Activated CD4-positive, alpha-beta memory T cell treated with anti-CD3 and anti-CD28 coated beads, Interleukin-2, amount 10 ng/mL, durations not matched to agents 7 days and 5 days (primary cell): ENCODE data around the gene FAM210A. TPM values are rescaled to one million over a fixed set of nuclear protein-coding genes. Genes with fewer than 3 reads are reported as not detected.

ENCODE experiments used
- CTCF ChIA-PET: fragments of 350-600 bp; sonication (Branson Sonifier 250); formaldehyde crosslinking; loops from one replicate; lab custom pipeline; 2021; ENCODE audit warnings: antibody characterized with exemption, inconsistent platforms; lab: Charles Lee
- POLR2A ChIA-PET: fragments of 350-600 bp; sonication (Branson Sonifier 250); formaldehyde crosslinking; loops from one replicate; lab custom pipeline; 2021; ENCODE audit warnings: antibody characterized with exemption; lab: Charles Lee
- DNase-seq: peaks from one replicate; pipeline ENCODE4 v3.0.0-alpha.2; 2020
- H3K27ac Mint-ChIP-seq: one replicate; pipeline ENCODE4 v1.8.0; 2021; ENCODE audit warnings: mild to moderate bottlenecking, mixed read lengths
- H3K27me3 Mint-ChIP-seq: one replicate; pipeline ENCODE4 v1.8.0; 2021; ENCODE audit warnings: mixed read lengths
- H3K36me3 Mint-ChIP-seq: one replicate; pipeline ENCODE4 v1.8.0; 2021; ENCODE audit warnings: low read depth, mixed read lengths
- H3K4me1 Mint-ChIP-seq: one replicate; pipeline ENCODE4 v1.8.0; 2021; ENCODE audit warnings: mixed read lengths
- H3K4me3 Mint-ChIP-seq: one replicate; pipeline ENCODE4 v1.8.0; 2021; ENCODE audit warnings: mild to moderate bottlenecking, mixed read lengths
- H3K9me3 Mint-ChIP-seq: one replicate; pipeline ENCODE4 v1.8.0; 2021; ENCODE audit warnings: mixed read lengths
- total RNA-seq, 2 experiments: library from RNA; stranded (reverse); gene quantifications; one replicate each; pipeline ENCODE4 v1.2.3, GENCODE V29; 2021

Gene FAM210A
- total RNA-seq, 2 experiments from 2014 or later, result 22.2 to 22.4 TPM

GRCh38 chr18:13621886-13622619, 104.3 kb downstream of the FAM210A start:
- H3K9me3 Mint-ChIP-seq, result no peaks in the 10 kb centered on the region
- no peaks in the 10 kb centered on the region for H3K27me3 Mint-ChIP-seq
- H3K4me1 Mint-ChIP-seq, result peaks cover 15% of the 10 kb centered on the region
- CTCF ChIA-PET, result interaction anchor here (1.1 kb wide), 1 partner anchor 59 kb away, joined by 3 read pairs; no protein-coding TSS in a partner anchor
- H3K27ac Mint-ChIP-seq, result no peak overlapping the region
- no peak overlapping the region for H3K4me3 Mint-ChIP-seq
- DNase-seq, result no peak
- POLR2A ChIA-PET, result interaction anchor here (1.1 to 1.7 kb wide), 2 partner anchors 10 to 45 kb away, joined by 4 to 5 read pairs; no protein-coding TSS in a partner anchor
- H3K36me3 Mint-ChIP-seq, result no peaks in the 10 kb centered on the region

- CTCF ChIA-PET, result interaction anchor here (1.1 kb wide), 1 partner anchor 58 kb away, joined by 3 read pairs; no protein-coding TSS in a partner anchor
- no peaks in the 10 kb centered on the region for H3K9me3 Mint-ChIP-seq
- peaks cover 21% of the 10 kb centered on the region for H3K4me1 Mint-ChIP-seq
- no peak for DNase-seq
- H3K36me3 Mint-ChIP-seq, result no peaks in the 10 kb centered on the region
- no peak overlapping the region for H3K27ac Mint-ChIP-seq
- POLR2A ChIA-PET, result interaction anchor here (1.1 kb wide), 1 partner anchor 9 kb away, joined by 4 read pairs; no protein-coding TSS in a partner anchor
- no peaks in the 10 kb centered on the region for H3K27me3 Mint-ChIP-seq
- no peak overlapping the region for H3K4me3 Mint-ChIP-seq
Measured at GRCh38 chr18:13621446-13621849, 104.9 kb downstream of the FAM210A start.

- DNase-seq, result no peak
- CTCF ChIA-PET, result no interaction called here
- H3K4me3 Mint-ChIP-seq, result no peak overlapping the region
- POLR2A ChIA-PET, result interaction anchor here (1.1 kb wide), 1 partner anchor 8 kb away, joined by 4 read pairs; no protein-coding TSS in a partner anchor
- H3K36me3 Mint-ChIP-seq, result no peaks in the 10 kb centered on the region
- H3K9me3 Mint-ChIP-seq, result no peaks in the 10 kb centered on the region
- H3K27ac Mint-ChIP-seq, result no peak overlapping the region
- H3K4me1 Mint-ChIP-seq, result peaks cover 26% of the 10 kb centered on the region
- no peaks in the 10 kb centered on the region for H3K27me3 Mint-ChIP-seq
Measured at GRCh38 chr18:13620818-13621445, 105.4 kb downstream of the FAM210A start.

- Mint-ChIP-seq H3K27ac (no peak overlapping the region), H3K9me3 (no peaks in the 10 kb centered on the region), H3K4me3 (no peak overlapping the region), H3K4me1 (peaks cover 33% of the 10 kb centered on the region), H3K27me3 (no peaks in the 10 kb centered on the region), H3K36me3 (no peaks in the 10 kb centered on the region)
- ChIA-PET POLR2A (no interaction called here), CTCF (no interaction called here)
- no peak for DNase-seq
Measured at GRCh38 chr18:13620206-13620672, 106.1 kb downstream of the FAM210A start.

GRCh38 chr18:13619505-13620205, 106.7 kb downstream of the FAM210A start:
- H3K4me1 Mint-ChIP-seq, result peaks cover 37% of the 10 kb centered on the region

GRCh38 chr18:13618760-13619438, 107.5 kb downstream of the FAM210A start:
- Mint-ChIP-seq H3K4me1 (peaks cover 45% of the 10 kb centered on the region), H3K27me3 (no peaks in the 10 kb centered on the region), H3K27ac (no peak overlapping the region), H3K4me3 (no peak overlapping the region), H3K9me3 (no peaks in the 10 kb centered on the region), H3K36me3 (peaks cover 4% of the 10 kb centered on the region)
- no peak for DNase-seq
- ChIA-PET POLR2A (no interaction called here), CTCF (no interaction called here)

More at GRCh38 chr18:13619505-13620205, 106.7 kb downstream of the FAM210A start:
- Mint-ChIP-seq H3K27me3 (no peaks in the 10 kb centered on the region), H3K36me3 (peaks cover 3% of the 10 kb centered on the region), H3K27ac (no peak overlapping the region), H3K9me3 (no peaks in the 10 kb centered on the region), H3K4me3 (no peak overlapping the region)
- ChIA-PET POLR2A (no interaction called here), CTCF (no interaction called here)
- DNase-seq, result no peak

GRCh38 chr18:13617826-13618515, 108.4 kb downstream of the FAM210A start:
- peaks cover 4% of the 10 kb centered on the region for H3K36me3 Mint-ChIP-seq
- DNase-seq, result no peak
- CTCF ChIA-PET, result no interaction called here
- POLR2A ChIA-PET, result no interaction called here
- H3K9me3 Mint-ChIP-seq, result no peaks in the 10 kb centered on the region
- H3K27ac Mint-ChIP-seq, result no peak overlapping the region
- no peak overlapping the region for H3K4me3 Mint-ChIP-seq
- peaks cover 54% of the 10 kb centered on the region for H3K4me1 Mint-ChIP-seq
- H3K27me3 Mint-ChIP-seq, result no peaks in the 10 kb centered on the region

GRCh38 chr18:13616525-13617035, 109.8 kb downstream of the FAM210A start:
- H3K27me3 Mint-ChIP-seq, result no peaks in the 10 kb centered on the region
- DNase-seq, result no peak
- H3K9me3 Mint-ChIP-seq, result no peaks in the 10 kb centered on the region
- peak overlapping the region; percentile 66 for H3K4me3 Mint-ChIP-seq
- peaks cover 68% of the 10 kb centered on the region for H3K4me1 Mint-ChIP-seq
- peak overlapping the region; percentile 96 for H3K27ac Mint-ChIP-seq
- H3K36me3 Mint-ChIP-seq, result peaks cover 4% of the 10 kb centered on the region
- ChIA-PET POLR2A (interaction anchor here (1.1 kb wide), 1 partner anchor 53 kb away, joined by 4 read pairs; no protein-coding TSS in a partner anchor), CTCF (no interaction called here)

- no peak for DNase-seq
- H3K27me3 Mint-ChIP-seq, result no peaks in the 10 kb centered on the region
- peaks cover 4% of the 10 kb centered on the region for H3K36me3 Mint-ChIP-seq
- H3K9me3 Mint-ChIP-seq, result no peaks in the 10 kb centered on the region
- H3K27ac Mint-ChIP-seq, result peak overlapping the region; percentile 96
- H3K4me1 Mint-ChIP-seq, result peaks cover 73% of the 10 kb centered on the region
- H3K4me3 Mint-ChIP-seq, result peak overlapping the region; percentile 66
- ChIA-PET CTCF (no interaction called here), POLR2A (interaction anchor here (1.1 to 4.9 kb wide), 3 partner anchors 36 to 111 kb away, joined by 4 to 76 read pairs (median 6); partner anchors contain the start of genes FAM210A and RNMT)
Measured at GRCh38 chr18:13616041-13616440, 110.3 kb downstream of the FAM210A start.

GRCh38 chr18:13615432-13615861, 110.9 kb downstream of the FAM210A start:
- Mint-ChIP-seq H3K36me3 (peaks cover 4% of the 10 kb centered on the region), H3K27me3 (no peaks in the 10 kb centered on the region), H3K4me3 (peak overlapping the region; percentile 66), H3K9me3 (no peaks in the 10 kb centered on the region), H3K4me1 (peaks cover 78% of the 10 kb centered on the region), H3K27ac (peak overlapping the region; percentile 96)
- POLR2A ChIA-PET, result interaction anchor here (0.8 to 4.9 kb wide), 6 partner anchors 14 to 624 kb away, joined by 3 to 76 read pairs (median 4); partner anchors contain the start of genes CEP192, FAM210A and RNMT
- CTCF ChIA-PET, result interaction anchor here (0.8 to 3.9 kb wide), 3 partner anchors 48 to 111 kb away, joined by 3 to 31 read pairs (median 4); partner anchors contain the start of genes FAM210A and RNMT
- DNase-seq, result peak; percentile 41

GRCh38 chr18:13614641-13615288, 111.6 kb downstream of the FAM210A start:
- peak overlapping the region; percentile 66 for H3K4me3 Mint-ChIP-seq
- peak; percentile 58 for DNase-seq
- POLR2A ChIA-PET, result interaction anchor here (0.7 to 4.9 kb wide), 12 partner anchors 9 to 624 kb away, joined by 3 to 76 read pairs (median 5); partner anchors contain the start of genes CEP192, FAM210A and RNMT
- CTCF ChIA-PET, result interaction anchor here (0.6 to 3.9 kb wide), 10 partner anchors 27 to 435 kb away, joined by 3 to 31 read pairs (median 4); partner anchors contain the start of genes FAM210A and RNMT
- H3K36me3 Mint-ChIP-seq, result peaks cover 4% of the 10 kb centered on the region
- no peaks in the 10 kb centered on the region for H3K9me3 Mint-ChIP-seq
- H3K4me1 Mint-ChIP-seq, result peaks cover 79% of the 10 kb centered on the region
- H3K27ac Mint-ChIP-seq, result peak overlapping the region; percentile 96
- no peaks in the 10 kb centered on the region for H3K27me3 Mint-ChIP-seq
